ENCODE results near the gene CRLF1. TPM values are rescaled to one million over a fixed set of nuclear protein-coding genes. Genes with fewer than 3 reads are reported as not detected.
A peak's percentile ranks its signal among the peaks of the same experiment; 100 is the strongest.

Gene CRLF1, protein sequence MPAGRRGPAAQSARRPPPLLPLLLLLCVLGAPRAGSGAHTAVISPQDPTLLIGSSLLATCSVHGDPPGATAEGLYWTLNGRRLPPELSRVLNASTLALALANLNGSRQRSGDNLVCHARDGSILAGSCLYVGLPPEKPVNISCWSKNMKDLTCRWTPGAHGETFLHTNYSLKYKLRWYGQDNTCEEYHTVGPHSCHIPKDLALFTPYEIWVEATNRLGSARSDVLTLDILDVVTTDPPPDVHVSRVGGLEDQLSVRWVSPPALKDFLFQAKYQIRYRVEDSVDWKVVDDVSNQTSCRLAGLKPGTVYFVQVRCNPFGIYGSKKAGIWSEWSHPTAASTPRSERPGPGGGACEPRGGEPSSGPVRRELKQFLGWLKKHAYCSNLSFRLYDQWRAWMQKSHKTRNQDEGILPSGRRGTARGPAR
- total RNA-seq (2014; rRNA removed; shearing (Covaris generic)), result 19.4 and 35.4 TPM in 2 replicates

DNA sequence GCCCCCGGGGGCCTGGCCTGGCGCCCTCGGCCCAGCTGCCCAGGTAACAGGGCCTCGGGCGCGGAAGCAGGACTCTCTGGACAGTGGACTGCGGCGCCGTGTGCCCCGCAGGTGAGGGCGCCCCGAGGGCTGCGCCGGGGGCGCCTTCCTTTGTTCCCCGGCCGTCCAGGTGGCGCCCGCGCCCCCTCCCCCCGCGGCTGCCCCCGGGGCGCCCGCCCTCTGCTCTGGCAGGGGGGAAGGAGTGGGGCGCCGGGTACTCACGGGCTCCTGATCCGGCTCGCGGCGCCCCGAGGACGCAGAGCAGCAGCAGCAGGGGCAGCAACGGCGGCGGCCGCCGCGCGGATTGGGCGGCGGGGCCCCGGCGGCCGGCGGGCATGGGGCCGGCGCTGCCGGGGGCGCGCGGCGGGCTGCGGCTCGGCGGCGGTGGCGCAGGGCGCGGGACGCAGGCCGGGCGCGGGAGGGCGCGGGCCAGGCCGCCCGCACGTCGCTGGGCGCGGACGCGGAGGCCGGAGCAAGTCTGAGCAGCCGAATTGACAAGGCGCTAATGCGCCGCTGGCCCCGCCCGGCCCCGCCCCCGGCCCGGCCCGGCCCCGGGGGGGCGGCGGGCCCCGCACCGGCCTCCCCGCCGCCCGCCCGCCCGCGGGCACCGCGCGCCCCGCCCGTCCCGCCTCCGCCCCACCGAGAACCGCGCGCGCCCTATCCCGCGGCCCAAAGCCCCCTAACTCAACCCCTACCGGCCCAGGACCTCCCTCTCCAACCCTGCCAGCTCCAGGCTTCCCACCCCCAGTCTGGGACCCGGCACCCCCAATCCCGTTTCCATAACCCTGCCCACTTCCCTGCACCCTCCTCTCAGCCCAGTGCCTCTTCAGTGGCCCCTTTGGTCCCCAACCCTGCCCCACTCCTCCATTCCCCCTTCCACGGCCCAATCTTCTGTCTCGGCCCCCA is at the start of gene CRLF1:
CRLF1 (minus strand) TSS at position 519 of the 945 bp plus-strand sequence; CDS start at position 376, 143 bp downstream.
- no peak for DNase-seq (ENCODE audit: low spot score)

DNA sequence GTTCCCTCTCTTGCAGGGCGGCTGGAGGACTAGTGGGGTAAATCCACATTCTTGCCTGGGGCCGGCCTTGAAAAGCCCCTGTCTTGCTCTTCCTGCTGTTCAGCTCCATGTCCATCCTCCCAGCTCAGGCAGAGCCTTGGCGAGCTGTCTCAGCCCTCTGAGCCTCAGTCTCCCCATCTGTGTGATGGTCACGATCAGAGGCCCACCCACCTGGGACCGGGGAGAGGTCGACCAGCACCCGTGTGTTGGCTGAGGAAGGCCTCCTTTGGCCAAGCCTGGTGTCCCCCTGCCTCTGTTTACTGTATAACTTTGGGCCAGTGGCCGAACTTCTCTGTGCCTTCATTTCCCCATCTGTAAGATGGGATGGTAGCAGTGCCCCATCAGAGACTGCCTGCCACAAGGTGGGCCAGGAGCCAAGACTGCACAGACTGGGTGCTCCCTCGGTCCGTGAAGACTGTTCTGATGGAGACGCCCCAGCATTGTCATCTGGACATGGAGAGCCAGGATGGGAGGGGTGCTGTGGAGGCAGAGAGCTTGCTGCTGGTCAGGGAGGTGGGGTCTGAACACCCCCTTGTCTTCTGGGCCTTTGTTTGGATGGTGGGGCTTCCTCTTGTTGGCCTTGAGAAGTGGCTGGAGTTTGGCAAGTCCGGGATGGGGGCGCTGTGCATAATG is 48.7 kb upstream of the CRLF1 start:
- no peak for DNase-seq (ENCODE audit: low spot score)

DNA sequence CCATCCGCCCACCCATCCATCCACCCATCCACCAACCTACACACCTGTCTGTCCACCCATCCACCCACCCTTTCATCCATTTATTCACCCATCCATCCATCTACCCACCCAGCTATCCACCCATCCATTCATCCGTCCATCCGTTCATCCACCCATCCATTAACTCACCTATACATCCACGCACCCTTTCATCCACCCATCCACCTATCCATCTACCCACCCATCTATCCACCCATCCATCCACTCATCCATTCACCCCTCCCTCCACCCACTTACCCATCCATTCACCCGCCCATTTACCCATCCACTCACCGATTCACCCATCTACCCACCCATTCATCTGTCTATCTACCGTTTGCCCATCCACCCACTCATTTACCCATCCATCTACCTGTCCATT is 47.9 kb upstream of the CRLF1 start:
- DNase-seq (ENCODE audit: low spot score), result no peak

DNA sequence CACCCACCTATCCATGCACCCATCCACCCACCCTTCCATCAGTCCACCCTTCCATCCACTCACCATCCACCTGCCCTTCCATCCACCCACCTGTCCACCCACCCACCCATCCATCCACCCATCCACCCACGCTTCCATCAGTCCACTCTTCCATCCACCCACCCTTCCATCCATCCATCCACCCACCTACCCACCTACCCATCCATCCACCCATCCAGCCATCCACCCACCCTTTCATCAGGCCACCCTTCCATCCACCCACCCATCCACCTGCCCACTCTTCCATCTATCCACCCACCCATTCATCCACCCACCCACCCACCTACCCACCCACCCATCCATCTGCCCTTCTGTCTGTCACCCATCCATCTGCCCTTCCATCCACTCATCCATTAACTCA is 47.3 kb upstream of the CRLF1 start:
- DNase-seq (ENCODE audit: low spot score), result no peak

DNA sequence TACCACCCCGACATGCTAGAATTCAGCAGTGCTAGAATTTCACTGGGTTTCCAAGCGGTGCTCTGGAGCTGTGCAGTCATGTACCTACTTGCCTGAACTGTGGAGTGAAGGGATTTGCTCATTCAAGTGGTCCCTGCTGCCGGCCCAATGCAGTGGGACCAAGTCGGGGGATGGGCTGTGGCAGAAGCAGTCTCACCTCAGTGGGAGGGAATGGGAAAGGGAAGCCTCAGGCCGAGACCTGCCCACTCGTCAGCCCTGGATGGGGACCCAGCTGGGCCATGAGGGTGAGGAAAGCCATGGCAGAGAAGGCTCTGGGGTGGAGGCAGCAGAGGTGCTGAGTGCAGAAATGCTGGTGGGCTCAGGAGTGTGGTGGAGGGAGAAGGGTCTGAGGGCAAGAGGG is 45.1 kb upstream of the CRLF1 start:
- no peak for DNase-seq (ENCODE audit: low spot score)

DNA sequence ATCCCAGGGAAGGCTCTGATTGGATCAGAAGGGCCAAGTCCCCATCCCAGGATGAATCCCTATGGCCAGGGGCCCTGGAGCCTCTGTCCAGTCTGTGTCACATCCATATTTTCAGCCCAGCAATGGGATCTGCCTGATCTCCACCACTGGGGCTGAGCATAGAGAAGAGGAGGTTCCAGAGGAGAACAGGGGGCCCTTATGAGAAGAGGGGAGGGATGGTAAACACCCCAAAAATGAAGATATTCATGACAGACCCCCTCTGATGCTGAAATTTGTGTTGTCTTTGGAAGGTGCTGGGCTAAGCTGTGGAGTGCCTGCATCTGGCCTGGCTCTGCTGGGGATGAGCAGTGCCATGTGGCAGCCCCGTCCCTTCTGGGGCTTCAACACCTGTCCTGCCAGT is 44.7 kb upstream of the CRLF1 start:
- DNase-seq (ENCODE audit: low spot score), result no peak

DNA sequence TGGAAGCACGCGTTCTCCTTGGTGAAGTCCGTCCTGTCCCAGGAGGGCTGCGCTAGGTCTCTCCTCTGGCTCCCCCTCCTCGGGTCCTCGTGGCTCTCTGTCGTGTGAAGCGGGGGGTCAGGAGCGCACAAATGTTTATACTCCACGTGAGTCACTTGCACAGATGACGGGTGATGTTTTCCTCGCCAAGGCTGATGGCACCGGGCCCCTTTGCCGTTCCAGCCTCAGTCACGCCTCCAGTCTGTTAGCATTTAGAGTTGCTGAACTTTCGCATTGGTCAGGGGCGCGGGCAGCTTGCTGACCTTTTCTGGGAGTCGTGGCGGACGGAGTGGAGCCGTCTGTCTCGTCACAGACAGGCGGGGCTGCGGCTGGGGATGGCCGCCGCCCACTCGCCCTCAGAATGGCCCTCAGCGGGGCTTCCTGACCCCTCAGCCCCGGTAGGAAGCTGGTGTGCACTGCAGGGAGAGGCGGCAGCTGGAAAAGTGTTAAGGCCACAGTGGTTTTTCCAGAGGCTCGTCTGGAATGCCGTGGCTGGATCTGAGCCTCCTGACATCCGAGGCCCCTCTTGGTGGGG is 44.0 kb upstream of the CRLF1 start:
- DNase-seq (ENCODE audit: low spot score), result peak; percentile 69

DNA sequence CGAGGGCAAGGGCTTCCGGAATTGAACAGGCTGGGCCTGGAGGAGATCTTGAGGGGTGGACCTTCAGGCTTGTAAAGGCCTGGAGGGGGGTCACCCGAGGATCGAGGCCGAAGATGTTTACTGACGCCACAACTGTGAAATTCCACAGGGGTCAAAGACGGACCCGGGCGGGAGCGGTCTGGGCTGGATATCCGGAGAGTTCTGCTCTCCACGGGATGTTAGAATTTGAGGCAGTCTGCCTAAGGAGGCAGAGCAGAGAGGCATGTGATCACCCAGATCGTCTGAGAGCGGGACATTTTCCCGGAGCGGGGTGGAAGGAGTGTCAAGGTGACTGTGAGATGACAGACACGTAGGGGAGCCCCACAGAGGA is 43.4 kb upstream of the CRLF1 start:
- no peak for DNase-seq (ENCODE audit: low spot score)

DNA sequence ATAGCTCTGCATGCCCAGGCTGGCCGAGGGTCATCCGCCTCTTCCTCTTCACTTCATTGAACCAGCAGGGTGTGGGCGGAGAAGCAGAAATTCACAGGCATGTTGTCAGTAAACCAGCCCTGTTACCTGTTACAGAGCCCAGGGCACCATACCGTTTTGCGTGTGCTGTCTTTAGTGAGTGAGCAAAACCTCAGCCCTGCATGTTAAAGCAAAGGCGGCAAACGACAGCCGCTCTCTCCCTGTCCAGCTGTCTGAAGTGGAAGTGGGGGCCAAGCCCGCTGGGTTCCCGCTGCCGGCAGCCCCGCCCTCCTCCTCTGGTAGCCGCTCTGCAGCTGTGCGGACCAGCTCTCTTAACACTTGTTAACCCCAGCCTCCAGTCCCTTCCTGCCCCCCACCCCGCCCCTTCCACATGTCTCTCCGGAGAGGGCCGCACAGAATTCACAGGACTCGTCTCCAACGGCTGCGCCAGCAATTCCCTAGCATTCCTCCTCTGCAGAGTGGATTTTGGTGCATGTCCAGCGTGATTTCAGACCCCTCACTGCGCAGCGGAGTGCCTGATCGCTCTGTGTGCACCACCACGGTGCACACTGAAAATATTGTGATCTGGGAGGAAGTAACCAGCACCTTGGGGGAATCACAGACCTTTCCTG is 42.9 kb upstream of the CRLF1 start:
- no peak for DNase-seq (ENCODE audit: low spot score)

DNA sequence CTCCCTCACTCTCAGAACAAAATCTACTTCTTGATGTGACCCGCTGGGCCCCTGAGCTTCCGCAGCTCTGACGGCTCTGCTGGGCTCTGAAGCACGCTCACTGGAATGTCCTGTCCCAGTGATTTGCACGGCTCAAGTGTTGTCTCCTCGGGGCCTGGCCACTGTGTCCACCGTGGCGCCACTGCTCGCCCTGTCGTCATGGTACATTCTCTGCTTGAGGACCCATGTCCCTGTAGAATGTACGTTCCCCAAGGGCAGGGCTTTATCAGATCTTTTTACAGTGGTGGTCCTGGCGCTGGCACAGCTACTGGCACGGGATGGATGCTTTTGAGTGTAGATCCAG is 42.3 kb upstream of the CRLF1 start:
- no peak for DNase-seq (ENCODE audit: low spot score)

DNA sequence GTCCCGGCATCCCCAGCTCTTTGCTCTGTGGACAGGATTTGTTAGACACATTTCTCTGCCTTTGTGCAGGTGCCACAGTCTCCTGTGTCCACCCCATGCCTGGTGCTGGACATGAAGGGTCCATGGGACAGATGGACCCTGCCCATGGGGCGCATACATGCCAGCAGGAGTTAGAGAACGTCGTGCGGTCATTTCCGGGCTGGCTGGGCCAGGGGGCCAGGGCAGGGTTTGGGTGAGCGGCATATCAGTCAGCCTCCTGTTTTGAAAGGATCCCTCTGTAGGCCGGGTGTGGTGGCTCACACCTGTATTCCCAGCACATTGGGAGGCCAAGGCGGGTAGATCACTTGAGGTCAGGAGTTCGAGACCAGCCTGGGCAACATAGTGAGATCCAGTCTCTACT is 41.2 kb upstream of the CRLF1 start:
- DNase-seq (ENCODE audit: low spot score), result no peak

DNA sequence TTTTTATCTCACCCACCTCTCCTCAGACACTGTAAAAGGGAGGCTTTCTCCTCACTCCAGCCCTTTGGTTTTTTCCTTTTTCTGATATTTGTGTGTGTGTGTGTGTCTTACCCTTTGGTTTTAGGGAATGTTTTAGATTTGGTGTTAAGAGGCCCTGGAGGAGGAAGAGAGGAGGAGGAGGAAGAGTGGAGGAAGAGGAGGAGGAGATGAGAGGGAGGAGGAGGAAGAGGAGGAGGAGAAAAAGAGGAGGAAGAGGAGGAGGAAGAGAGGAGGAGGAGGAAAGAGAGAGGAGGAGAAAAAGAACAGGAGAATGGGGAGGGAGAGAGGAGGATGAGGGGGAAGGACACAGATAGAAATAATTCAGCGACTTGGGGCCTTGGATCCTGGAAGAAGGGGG is 40.8 kb upstream of the CRLF1 start:
- DNase-seq (ENCODE audit: low spot score), result no peak

DNA sequence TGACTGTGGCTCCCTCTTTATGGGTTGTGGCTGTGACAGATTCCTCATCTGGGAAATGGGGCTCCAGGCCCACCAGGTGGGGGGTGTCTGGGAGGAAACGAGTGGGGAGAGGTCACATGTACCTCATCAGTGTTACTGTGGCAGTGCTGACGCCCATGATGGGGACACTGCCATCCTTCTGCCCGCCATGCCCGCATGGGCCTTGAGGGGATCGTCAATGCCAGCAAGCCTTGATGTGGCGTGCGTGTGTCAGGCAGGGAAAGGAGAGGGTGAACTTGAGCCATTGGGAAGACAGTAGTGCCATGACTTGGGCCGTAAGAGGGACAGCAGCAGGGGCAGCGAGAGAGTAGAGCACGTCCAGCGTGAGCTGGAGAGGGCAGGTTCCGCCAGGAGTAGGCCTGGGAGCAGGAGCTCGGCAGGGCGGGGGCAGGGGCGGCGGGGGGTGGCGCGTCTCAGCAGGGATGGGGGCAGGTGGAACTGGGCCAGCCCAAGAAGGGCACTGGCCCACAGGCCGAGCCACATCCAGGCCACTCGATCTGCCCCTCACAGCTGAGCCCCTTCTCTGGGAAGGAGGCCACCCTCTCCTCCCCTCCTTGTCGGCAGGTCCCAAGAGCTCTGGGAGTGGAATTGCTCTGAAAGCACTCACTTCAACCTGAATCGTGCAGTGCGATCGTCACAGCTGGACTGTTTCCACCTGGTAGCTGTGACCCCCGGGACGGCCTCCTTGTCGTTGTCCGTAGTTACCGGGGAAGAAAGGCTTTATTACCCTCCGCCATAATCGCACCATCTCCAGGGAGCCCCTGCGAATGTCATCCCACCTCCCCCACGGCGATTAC is 40.2 kb upstream of the CRLF1 start:
- no peak for DNase-seq (ENCODE audit: low spot score)

DNA sequence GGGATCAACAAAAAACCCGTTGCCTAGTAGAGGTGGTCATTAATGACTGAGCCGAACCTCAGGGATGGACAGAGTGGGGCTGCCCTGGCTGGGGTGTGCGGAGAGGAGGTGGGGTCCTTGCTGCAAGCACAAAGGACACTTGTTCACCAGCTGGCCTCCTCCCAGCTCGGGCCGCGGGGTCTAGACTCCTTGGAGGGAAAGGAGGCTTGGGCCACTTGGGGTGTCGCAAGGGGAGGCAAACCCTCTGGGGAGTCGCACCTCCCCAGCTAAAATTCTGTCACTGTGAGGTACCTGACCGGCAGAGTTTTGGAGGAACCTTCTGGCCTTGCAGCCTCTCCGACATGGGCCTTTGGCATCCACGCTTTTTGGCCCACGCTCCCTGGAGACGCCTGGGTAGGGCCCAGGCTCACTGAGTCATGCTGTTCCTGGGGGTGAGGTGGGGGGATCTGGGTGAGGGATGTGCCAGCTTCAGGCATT is 38.5 kb upstream of the CRLF1 start:
- no peak for DNase-seq (ENCODE audit: low spot score)

DNA sequence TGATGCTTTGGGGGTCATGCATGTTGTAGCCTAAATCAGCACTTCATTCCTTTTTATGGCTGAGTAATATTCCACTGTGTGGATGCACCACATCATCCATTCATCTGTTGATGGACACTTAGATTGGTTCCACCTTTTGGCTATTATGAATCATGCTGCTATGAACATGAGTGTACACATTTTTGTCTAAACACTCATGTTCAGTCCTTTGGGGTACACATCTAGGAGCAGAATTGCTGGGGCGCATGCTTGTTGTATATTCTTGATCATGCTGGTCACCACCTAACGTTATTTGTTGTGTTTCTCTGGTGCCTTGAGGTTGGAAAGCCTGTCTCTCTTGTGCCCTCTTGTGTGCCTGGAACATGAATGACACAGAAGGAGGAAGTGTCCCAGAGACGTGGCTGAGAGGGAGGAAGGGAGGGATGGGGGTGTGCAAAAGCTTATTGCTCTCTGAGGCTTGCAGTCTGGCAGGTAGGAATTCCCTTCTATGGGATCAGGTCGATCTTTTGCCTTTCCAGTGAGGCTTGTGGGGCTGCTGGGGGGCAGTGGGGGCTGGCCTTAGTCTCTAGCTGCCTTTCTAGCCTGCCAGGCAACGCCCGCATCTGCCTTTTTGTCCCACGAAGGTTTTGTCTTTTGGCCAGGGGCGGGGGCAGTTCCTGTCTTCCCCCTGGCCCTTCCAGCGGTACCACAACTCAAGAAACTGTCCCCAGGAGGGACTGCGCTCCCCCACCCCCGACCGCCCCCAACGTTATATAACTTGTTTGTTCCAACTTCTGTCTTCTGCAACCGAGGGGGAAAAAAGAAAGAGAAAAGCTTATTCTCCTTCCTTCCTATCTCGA is 37.8 kb upstream of the CRLF1 start:
- no peak for DNase-seq (ENCODE audit: low spot score)

DNA sequence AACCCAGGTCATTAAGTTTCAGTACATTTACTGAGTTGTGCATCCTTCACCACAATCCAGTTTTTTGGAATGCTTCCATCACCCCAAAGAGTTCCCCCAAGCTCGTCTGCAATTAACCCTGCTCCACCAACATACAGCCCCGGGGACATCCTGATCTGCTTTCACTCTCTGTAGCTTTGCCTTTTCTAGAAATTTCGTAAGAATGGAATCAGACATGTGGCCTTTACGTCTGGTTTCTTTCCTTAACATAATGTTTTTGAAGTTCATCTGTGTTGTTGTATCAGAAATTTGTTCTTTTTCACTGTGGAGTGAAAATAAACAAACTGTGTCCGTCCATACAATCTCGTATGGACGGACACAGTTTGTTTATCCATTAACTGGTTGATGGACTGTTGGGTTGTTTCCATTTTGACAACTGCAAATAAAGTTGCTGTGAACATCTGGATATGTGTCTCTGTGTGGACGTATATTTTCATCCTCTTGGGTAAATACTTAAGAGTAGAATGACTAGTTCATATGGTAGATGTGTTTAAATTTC is 33.2 kb upstream of the CRLF1 start:
- DNase-seq (ENCODE audit: low spot score), result no peak

DNA sequence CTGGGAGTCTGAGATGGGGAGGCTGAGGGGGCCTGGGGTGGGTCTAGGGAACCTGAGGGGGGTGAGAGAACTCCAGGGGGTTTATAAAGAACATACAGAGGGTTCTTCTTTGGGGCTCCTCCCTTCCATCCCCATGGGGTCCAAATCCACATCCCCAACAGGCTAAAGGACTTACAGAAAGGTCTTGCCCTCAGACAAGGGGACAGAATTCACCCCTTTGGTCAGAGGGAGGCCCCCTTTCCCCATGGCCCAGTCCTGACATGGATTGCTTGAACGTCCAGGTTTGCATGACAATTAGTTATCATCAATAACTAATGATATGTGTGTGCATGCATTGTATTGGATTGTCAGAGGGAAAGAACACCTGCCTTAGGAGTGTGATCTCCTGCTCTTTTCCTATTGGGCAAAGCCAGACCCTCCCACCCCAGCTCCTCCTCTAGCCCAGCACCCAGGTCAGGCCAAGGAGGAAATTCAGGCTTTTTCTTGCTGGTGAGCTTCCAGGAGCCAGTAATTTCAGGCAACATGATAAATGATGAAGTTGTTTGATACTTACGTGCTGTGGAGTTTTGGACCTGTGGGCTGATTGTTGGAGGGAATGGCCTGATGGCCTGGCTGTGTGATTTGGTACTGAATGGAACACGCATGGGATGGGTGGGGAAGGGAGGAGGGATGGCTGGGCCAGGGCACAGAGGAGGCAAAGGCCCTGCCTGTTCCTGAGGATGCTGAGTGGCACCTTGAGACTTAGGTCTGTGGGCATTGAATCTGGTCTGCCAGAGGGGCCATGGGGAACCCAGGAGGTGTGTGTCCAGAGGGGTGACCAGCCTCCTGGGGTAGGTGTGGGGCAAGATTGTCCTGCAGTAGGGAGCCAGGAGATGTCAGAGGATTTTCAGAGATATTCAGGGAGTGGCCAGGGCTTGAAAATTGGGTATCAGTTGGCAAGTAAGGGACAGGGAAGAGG is 31.4 kb upstream of the CRLF1 start:
- no peak for DNase-seq (ENCODE audit: low spot score)
